HCT116 (cell line): ENCODE measurements around the gene CARNS1.

Source experiments
- ATF3 ChIP-seq: IDR thresholded peaks from 2 replicates; pipeline ENCODE4 v1.6.1; 2012
- CEBPB ChIP-seq: IDR thresholded peaks from 2 replicates; pipeline ENCODE4 v1.6.1; 2012; ENCODE audit warnings: low read depth
- CTCF ChIP-seq, 3 experiments: fragments of 200-600 bp in 1 of 3; sonication (generic) in 1 of 3; IDR thresholded peaks in 2 of 3; conservative IDR thresholded peaks in 1 of 3; 2 replicates each; pipeline ENCODE4 v1.5.1; 2012 to 2017; ENCODE audit warnings: low read depth in 2 of 3, low read length in 2 of 3, antibody characterized with exemption in 1 of 3, borderline replicate concordance in 1 of 3, control low read depth in 1 of 3, mild to moderate bottlenecking in 1 of 3, mixed read lengths in 1 of 3, mixed run types in 1 of 3, moderate library complexity in 1 of 3; ENCODE audit not compliant: insufficient read depth in 1 of 3
- ELF1 ChIP-seq: IDR thresholded peaks from 2 replicates; pipeline ENCODE4 v1.6.1; 2012; ENCODE audit warnings: low read depth, borderline replicate concordance
- EZH2 ChIP-seq: fragments of 200-600 bp; sonication (generic); IDR thresholded peaks from 2 replicates; pipeline ENCODE4 v1.6.1; 2017; ENCODE audit warnings: antibody characterized with exemption, mixed run types
- POLR2A ChIP-seq: IDR thresholded peaks from 2 replicates; pipeline ENCODE4 v1.7.0; 2011; ENCODE audit warnings: borderline replicate concordance; ENCODE audit not compliant: insufficient read depth, insufficient read length; ENCODE audit errors: extremely low read depth
- SIN3A ChIP-seq: IDR thresholded peaks from 2 replicates; pipeline ENCODE4 v1.6.1; 2012; ENCODE audit warnings: low read depth
- ZFX ChIP-seq: fragments of 450-650 bp; IDR thresholded peaks from 2 replicates; pipeline ENCODE4 v1.6.1; 2017
- TF ChIP-seq, protein P1 (sequence below): IDR thresholded peaks from 2 replicates; pipeline ENCODE4 v1.6.1; 2012; ENCODE audit warnings: low read depth

DNA sequence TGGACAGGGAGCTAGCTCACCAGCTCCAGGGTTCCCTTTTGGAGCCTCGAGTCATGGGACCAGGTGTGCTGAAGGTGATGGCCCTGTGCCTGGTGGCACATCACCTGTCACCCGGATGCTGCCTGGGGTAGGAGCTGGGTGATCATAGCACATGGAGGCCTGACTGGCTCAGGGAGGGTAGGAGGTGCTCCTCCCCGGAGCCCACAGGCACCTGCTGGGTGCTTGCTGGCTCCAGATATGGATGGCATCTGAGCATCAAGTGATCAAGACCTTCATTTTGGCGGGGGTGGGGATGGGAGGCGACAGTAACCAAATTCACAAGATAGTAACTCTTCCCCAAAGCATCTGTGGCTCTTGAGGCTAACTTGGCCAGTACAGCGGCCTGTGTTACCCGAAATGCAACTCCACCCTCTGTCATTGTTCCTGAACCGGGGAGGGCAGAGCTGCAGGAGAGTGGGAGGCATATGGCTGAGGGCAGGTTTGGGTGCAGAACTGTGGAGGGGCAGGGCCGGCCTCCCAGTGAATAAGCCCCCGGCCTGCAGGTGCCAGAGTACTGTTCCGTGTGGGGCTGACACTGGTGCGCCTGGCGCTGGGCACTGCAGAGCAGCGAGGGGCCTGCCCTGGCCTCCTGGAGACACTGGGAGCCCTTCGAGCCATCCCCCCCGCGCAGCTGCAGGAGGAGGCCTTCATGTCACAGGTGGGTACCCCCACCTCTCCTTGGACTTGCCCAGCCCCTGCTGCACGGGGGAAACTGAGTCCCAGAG lies 6.9 kb upstream of the CARNS1 start:
- TF ChIP-seq ATF3, result no peak
- TF ChIP-seq CTCF (IDR thresholded peaks at IDR 0.05 in 2 of 3, conservative IDR thresholded peaks at IDR 0.05 in 1 of 3; ENCODE audit: borderline replicate concordance in 1 of 3, insufficient read depth in 1 of 3, low read depth in 2 of 3, low read length in 2 of 3), result no peak
- TF ChIP-seq EZH2, result no peak
- no peak for TF ChIP-seq SIN3A
- no peak for TF ChIP-seq CEBPB
- no peak for TF ChIP-seq POLR2A
- TF ChIP-seq, protein P1, sequence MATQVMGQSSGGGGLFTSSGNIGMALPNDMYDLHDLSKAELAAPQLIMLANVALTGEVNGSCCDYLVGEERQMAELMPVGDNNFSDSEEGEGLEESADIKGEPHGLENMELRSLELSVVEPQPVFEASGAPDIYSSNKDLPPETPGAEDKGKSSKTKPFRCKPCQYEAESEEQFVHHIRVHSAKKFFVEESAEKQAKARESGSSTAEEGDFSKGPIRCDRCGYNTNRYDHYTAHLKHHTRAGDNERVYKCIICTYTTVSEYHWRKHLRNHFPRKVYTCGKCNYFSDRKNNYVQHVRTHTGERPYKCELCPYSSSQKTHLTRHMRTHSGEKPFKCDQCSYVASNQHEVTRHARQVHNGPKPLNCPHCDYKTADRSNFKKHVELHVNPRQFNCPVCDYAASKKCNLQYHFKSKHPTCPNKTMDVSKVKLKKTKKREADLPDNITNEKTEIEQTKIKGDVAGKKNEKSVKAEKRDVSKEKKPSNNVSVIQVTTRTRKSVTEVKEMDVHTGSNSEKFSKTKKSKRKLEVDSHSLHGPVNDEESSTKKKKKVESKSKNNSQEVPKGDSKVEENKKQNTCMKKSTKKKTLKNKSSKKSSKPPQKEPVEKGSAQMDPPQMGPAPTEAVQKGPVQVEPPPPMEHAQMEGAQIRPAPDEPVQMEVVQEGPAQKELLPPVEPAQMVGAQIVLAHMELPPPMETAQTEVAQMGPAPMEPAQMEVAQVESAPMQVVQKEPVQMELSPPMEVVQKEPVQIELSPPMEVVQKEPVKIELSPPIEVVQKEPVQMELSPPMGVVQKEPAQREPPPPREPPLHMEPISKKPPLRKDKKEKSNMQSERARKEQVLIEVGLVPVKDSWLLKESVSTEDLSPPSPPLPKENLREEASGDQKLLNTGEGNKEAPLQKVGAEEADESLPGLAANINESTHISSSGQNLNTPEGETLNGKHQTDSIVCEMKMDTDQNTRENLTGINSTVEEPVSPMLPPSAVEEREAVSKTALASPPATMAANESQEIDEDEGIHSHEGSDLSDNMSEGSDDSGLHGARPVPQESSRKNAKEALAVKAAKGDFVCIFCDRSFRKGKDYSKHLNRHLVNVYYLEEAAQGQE, result no peak
- TF ChIP-seq ZFX, result no peak
- no peak for TF ChIP-seq ELF1
